ENCODE data around the gene APOBEC3H. TPM values are rescaled to one million over a fixed set of nuclear protein-coding genes. Genes with fewer than 3 reads are reported as not detected.

The APOBEC3H gene
- total and polyA plus RNA-seq, 9 of the 15 experiments (the other 6 are each of a cell fraction or from before 2014, with no cell fraction given): 0.10 to 0.21 TPM; not detected in 7

DNA sequence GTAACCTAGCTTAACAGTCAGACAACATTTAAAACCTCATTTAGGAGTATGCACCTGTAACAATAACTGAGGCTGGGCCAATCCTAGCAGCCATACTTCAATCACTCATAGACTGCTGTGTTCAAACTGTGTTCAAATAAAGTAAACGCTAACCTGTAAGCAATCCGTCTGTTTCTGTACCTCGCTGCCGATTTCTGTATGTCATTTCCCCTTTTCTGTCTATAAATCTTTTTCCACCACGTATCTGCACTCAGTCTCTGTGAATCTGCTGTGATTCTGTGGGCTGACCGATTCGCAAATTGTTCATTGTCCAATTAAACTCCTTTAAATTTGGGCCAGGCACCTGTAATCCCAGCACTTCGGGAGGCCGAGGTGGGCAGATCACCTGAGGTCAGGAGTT lies 12.3 kb downstream of the APOBEC3H start (continued):
- TF ChIP-seq CBX8 (IDR thresholded peaks at IDR 0.05; ENCODE audit: borderline replicate concordance, extremely low read depth, low read depth, low read length, poor library complexity, severe bottlenecking): no peak
- 0 out of 2 replicates have a peak, but pooled peaks have one; percentile 14 for TF ChIP-seq SPI1 (IDR thresholded peaks at IDR 0.05; ENCODE audit: borderline replicate concordance, low read depth, low read length)
- no peak for TF ChIP-seq HEY1 (CRISPR knock-in tag; IDR thresholded peaks at IDR 0.05; ENCODE audit: borderline replicate concordance)
- TF ChIP-seq TAF7 (tag; IDR thresholded peaks at IDR 0.05): no peak
- TF ChIP-seq SRSF9 (IDR thresholded peaks at IDR 0.05; ENCODE audit: borderline replicate concordance, low read depth, low read length): no peak
- no peak for TF ChIP-seq ZNF586 (CRISPR knock-in tag; conservative IDR thresholded peaks at IDR 0.05)

DNA sequence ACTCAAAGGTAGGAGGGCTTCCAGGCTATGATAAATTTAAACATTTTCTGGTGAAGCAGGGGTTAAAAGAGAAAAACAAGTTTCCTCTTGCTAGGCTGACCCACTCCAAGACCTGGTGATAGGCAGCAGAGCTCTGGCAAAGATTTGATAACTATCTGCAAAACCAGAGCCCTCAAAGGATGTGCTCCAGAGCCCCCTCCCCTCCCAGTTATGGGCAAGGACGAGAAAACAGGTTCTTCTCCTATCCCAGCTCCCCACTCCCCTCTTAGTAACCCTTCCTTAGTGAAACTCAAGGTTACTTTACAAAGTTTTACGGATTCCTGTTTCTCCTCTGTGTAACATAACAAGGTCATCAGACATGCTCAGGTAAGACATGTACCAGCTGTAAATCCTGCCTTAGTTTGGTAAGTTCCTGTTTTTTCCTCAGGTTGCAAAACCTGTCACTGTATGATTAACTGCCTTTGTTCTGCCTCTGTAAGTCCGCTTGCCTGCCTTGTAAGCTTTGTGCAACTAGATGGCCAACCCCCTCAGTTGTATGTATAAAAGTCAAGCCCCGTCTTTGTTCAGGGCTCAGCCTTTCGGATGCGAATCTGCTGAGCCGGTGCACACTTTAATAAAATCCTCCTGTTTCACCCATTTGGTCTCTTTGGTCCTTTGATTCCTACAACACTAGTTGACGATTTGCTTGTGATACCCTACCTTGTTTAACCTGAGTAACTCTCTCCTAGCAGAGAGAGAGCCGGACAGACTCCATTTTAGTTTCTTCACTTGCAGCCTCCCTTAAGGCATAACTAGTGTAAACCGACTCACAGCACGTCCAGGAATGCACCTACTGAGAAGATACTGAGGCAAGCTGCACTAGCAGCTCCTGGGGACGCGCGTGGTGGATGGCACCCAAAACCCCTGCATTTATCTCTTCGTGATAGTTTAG lies 13.9 kb downstream of the APOBEC3H start:
- ATAC-seq: peak; percentile 54; the same call in 1 of the 3 replicates
- no peak for TF ChIP-seq FOXP1 (CRISPR knock-in tag; IDR thresholded peaks at IDR 0.05)
- no peak for TF ChIP-seq KLF13 (tag; IDR thresholded peaks at IDR 0.05; ENCODE audit: borderline replicate concordance, low read depth)
- TF ChIP-seq, protein P1, sequence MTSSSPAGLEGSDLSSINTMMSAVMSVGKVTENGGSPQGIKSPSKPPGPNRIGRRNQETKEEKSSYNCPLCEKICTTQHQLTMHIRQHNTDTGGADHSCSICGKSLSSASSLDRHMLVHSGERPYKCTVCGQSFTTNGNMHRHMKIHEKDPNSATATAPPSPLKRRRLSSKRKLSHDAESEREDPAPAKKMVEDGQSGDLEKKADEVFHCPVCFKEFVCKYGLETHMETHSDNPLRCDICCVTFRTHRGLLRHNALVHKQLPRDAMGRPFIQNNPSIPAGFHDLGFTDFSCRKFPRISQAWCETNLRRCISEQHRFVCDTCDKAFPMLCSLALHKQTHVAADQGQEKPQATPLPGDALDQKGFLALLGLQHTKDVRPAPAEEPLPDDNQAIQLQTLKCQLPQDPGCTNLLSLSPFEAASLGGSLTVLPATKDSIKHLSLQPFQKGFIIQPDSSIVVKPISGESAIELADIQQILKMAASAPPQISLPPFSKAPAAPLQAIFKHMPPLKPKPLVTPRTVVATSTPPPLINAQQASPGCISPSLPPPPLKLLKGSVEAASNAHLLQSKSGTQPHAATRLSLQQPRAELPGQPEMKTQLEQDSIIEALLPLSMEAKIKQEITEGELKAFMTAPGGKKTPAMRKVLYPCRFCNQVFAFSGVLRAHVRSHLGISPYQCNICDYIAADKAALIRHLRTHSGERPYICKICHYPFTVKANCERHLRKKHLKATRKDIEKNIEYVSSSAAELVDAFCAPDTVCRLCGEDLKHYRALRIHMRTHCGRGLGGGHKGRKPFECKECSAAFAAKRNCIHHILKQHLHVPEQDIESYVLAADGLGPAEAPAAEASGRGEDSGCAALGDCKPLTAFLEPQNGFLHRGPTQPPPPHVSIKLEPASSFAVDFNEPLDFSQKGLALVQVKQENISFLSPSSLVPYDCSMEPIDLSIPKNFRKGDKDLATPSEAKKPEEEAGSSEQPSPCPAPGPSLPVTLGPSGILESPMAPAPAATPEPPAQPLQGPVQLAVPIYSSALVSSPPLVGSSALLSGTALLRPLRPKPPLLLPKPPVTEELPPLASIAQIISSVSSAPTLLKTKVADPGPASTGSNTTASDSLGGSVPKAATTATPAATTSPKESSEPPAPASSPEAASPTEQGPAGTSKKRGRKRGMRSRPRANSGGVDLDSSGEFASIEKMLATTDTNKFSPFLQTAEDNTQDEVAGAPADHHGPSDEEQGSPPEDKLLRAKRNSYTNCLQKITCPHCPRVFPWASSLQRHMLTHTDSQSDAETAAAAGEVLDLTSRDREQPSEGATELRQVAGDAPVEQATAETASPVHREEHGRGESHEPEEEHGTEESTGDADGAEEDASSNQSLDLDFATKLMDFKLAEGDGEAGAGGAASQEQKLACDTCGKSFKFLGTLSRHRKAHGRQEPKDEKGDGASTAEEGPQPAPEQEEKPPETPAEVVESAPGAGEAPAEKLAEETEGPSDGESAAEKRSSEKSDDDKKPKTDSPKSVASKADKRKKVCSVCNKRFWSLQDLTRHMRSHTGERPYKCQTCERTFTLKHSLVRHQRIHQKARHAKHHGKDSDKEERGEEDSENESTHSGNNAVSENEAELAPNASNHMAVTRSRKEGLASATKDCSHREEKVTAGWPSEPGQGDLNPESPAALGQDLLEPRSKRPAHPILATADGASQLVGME (CRISPR knock-in tag; IDR thresholded peaks at IDR 0.05): no peak

More for the DNA sequence above, 13.9 kb downstream of the APOBEC3H start:
- Histone ChIP-seq H3K4me3 (no peak overlapping the region), H3K9me3 (replicated peaks; ENCODE audit: control insufficient read depth, insufficient read depth, low read depth, low read length) (no peaks in the 10 kb centered on the region), H3K9me1 (ENCODE audit: control insufficient read depth, insufficient read depth, low read length) (no peaks in the 10 kb centered on the region), H3K79me2 (ENCODE audit: control insufficient read depth, insufficient read depth, low read length) (no peaks in the 10 kb centered on the region), H3K27ac (ENCODE audit: extremely low read depth, low read depth, low read length) (no peak overlapping the region), H2AFZ (ENCODE audit: low read depth, low read length) (0 out of 2 replicates have a peak overlapping the region, but pooled peaks have one; percentile 24), H3K36me3 (ENCODE audit: control insufficient read depth, insufficient read depth, low read length) (no peaks in the 10 kb centered on the region), H3K4me2 (ENCODE audit: insufficient read depth, low read length) (no peak overlapping the region), H3K27me3 (ENCODE audit: control insufficient read depth in 2 of 2, insufficient read depth in 2 of 2, low read length in 2 of 2) (no peaks in the 10 kb centered on the region), H4K20me1 (replicated peaks; ENCODE audit: control insufficient read depth, insufficient read depth, low read length) (no peaks in the 10 kb centered on the region), H3K9ac (ENCODE audit: insufficient read depth in 1 of 2, low read depth in 2 of 2, low read length in 2 of 2) (no peak overlapping the region), H3K4me1 (replicated peaks in 1 of 2; ENCODE audit: control insufficient read depth in 2 of 2, insufficient read depth in 2 of 2, low read length in 2 of 2) (no peaks in the 10 kb centered on the region; a peak in 2 of 5 replicates)
- 35% methylated on average over 15 of the region's 15 CpGs for WGBS (ENCODE audit: insufficient coverage, low coverage, missing lambda C conversion rate)
- ChIA-PET POLR2A (interaction anchor here (0.6 to 0.7 kb wide), 2 partner anchors 43 to 207 kb away, joined by 3 read pairs; no protein-coding TSS in a partner anchor), CTCF (ENCODE audit: low intra/inter-chr PET ratio) (interaction anchor here (0.6 kb wide), 1 partner anchor 140 kb away, joined by 3 read pairs; no protein-coding TSS in a partner anchor)
- FAIRE-seq: no peak
- peak in 1 of 4 experiments; percentile 26 for DNase-seq (ENCODE audit: extremely low read depth in 1 of 4, low spot score in 3 of 4)
- intact Hi-C loops (cut with micrococcal nuclease): no loop called here
- in situ Hi-C loops (cut with MboI): no loop called here
- BruUV-seq (replicated peaks): no TSS peak

All from K562 (cell line).